Lung microvascular endothelial cell (primary cell): ENCODE data around the gene ARG2. TPM values are rescaled to one million over a fixed set of nuclear protein-coding genes. Genes with fewer than 3 reads are reported as not detected.
"Not testable (repeated sequence)": the region's sequence is repeated elsewhere in the genome, so short reads cannot be mapped to it uniquely, and the experiment has no call there.

Experiments used
- DNase-seq, 2 donors: peaks; one replicate each; pipeline versions ENCODE4 v3.0.0 to v3.0.0-alpha.2; 2010; ENCODE audit warnings: low read depth in 2 of 2
- total RNA-seq: library from RNA; depleted of rRNA; stranded (reverse); fragments of >200 nt; gene quantifications from 2 replicates; pipeline ENCODE4 v1.2.1, GENCODE V29; 2014

Gene ARG2
- total RNA-seq, 1 donor from 2014 or later: 39.7 TPM

- DNase-seq: no peak
Measured at GRCh38 chr14:67584978-67585377, 34.7 kb upstream of the ARG2 start.

- DNase-seq: no peak
Measured at GRCh38 chr14:67586369-67586768, 33.4 kb upstream of the ARG2 start.

- DNase-seq: no peak
Measured at GRCh38 chr14:67589204-67589770, 30.4 kb upstream of the ARG2 start.

GRCh38 chr14:67593650-67594049 lies 26.1 kb upstream of the ARG2 start:
- not testable (repeated sequence) for DNase-seq

- DNase-seq: no peak
Measured at GRCh38 chr14:67595392-67595791, 24.3 kb upstream of the ARG2 start.

GRCh38 chr14:67599698-67600561 lies 19.8 kb upstream of the ARG2 start, which contains the start of gene PIGH:
Gene PIGH, minus strand, starts transcription at chr14:67600268. Its CDS starts 65 bp downstream, at chr14:67600203.
- peak; percentile 85 to 93 for DNase-seq

- DNase-seq: not testable (repeated sequence)
Measured at GRCh38 chr14:67600562-67600974, 19.2 kb upstream of the ARG2 start.

GRCh38 chr14:67602076-67602475 lies 17.6 kb upstream of the ARG2 start:
- DNase-seq: no peak

- DNase-seq: no peak
Measured at GRCh38 chr14:67602995-67603545, 16.6 kb upstream of the ARG2 start.

GRCh38 chr14:67607646-67608045 lies 12.1 kb upstream of the ARG2 start:
- DNase-seq: no peak

GRCh38 chr14:67609642-67610310 lies 9.9 kb upstream of the ARG2 start:
- no peak for DNase-seq

GRCh38 chr14:67610491-67610890 lies 9.2 kb upstream of the ARG2 start:
- no peak for DNase-seq

GRCh38 chr14:67618617-67619063 lies 1.1 kb upstream of the ARG2 start:
- peak; percentile 87 to 88 for DNase-seq

GRCh38 chr14:67620217-67620785 lies 581 bp downstream of the ARG2 start:
- DNase-seq: peak; percentile 11 to 19

GRCh38 chr14:67622675-67623074 lies 3.0 kb downstream of the ARG2 start:
- DNase-seq: peak; percentile 91 to 92

- peak; percentile 70 to 89 for DNase-seq
Measured at GRCh38 chr14:67623114-67623513, 3.4 kb downstream of the ARG2 start.

- DNase-seq: not testable (repeated sequence)
Measured at GRCh38 chr14:67626131-67626530, 6.4 kb downstream of the ARG2 start.

GRCh38 chr14:67627519-67627918 lies 7.8 kb downstream of the ARG2 start:
- DNase-seq: no peak

GRCh38 chr14:67630186-67630585 lies 10.5 kb downstream of the ARG2 start:
- no peak for DNase-seq

- no peak for DNase-seq
Measured at GRCh38 chr14:67630938-67631337, 11.2 kb downstream of the ARG2 start.

- no peak for DNase-seq
Measured at GRCh38 chr14:67633451-67634147, 13.9 kb downstream of the ARG2 start.
